IMR-90 (cell line): ENCODE measurements around the gene DDX19B.

ENCODE experiments used
- POLR2A ChIP-seq: IDR thresholded peaks from 2 replicates; pipeline ENCODE4 v1.6.1; 2012; ENCODE audit warnings: mild to moderate bottlenecking, low read depth, low read length
- RAD21 ChIP-seq: IDR thresholded peaks from 2 replicates; pipeline ENCODE4 v1.6.1; 2012; ENCODE audit warnings: low read length, improper control_type of control experiment
- SMC3 ChIP-seq: fragments of 150-350 bp; IDR thresholded peaks from 2 replicates; pipeline ENCODE4 v1.6.1; 2016; ENCODE audit warnings: low read depth, mild to moderate bottlenecking, antibody characterized with exemption, low read length, moderate library complexity
- USF2 ChIP-seq: fragments of 150-350 bp; IDR thresholded peaks from 2 replicates; pipeline ENCODE4 v1.6.1; 2017; ENCODE audit warnings: mild to moderate bottlenecking, antibody characterized with exemption, low read length, low read depth
- TF ChIP-seq, protein P1 (sequence below): conservative IDR thresholded peaks from 2 replicates; pipeline ENCODE4 v1.5.1; 2012; ENCODE audit warnings: mild to moderate bottlenecking, low read depth, low read length, improper control_type of control experiment

GRCh38 chr16:70290949-70291519 lies 8.0 kb upstream of the DDX19B start:
- TF ChIP-seq POLR2A, result no peak
- TF ChIP-seq, protein P1, sequence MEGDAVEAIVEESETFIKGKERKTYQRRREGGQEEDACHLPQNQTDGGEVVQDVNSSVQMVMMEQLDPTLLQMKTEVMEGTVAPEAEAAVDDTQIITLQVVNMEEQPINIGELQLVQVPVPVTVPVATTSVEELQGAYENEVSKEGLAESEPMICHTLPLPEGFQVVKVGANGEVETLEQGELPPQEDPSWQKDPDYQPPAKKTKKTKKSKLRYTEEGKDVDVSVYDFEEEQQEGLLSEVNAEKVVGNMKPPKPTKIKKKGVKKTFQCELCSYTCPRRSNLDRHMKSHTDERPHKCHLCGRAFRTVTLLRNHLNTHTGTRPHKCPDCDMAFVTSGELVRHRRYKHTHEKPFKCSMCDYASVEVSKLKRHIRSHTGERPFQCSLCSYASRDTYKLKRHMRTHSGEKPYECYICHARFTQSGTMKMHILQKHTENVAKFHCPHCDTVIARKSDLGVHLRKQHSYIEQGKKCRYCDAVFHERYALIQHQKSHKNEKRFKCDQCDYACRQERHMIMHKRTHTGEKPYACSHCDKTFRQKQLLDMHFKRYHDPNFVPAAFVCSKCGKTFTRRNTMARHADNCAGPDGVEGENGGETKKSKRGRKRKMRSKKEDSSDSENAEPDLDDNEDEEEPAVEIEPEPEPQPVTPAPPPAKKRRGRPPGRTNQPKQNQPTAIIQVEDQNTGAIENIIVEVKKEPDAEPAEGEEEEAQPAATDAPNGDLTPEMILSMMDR, result no peak
- no peak for TF ChIP-seq SMC3
- TF ChIP-seq RAD21, result no peak
- TF ChIP-seq USF2, result no peak
